GM23338 (cell line): ENCODE data around the gene OPRM1. TPM values are rescaled to one million over a fixed set of nuclear protein-coding genes. Genes with fewer than 3 reads are reported as not detected.

ENCODE experiments used
- ATAC-seq: fragments of 200-7000 bp; cut with Tn5 transposase; 3 replicates; pipeline ENCODE4 v1.9.1; 2020
- DNase-seq: peaks from one replicate; pipeline ENCODE4 v3.0.0-alpha.2; 2015; ENCODE audit warnings: low spot score
- H2AFZ ChIP-seq: fragments of 200-600 bp; sonication (generic); 2 replicates; pipeline ENCODE4 v1.8.0; 2016; ENCODE audit warnings: antibody characterized with exemption, mild to moderate bottlenecking, moderate library complexity
- H3F3A ChIP-seq: fragments of 200-600 bp; sonication (generic); replicated peaks from 2 replicates; pipeline ENCODE4 v1.8.0; 2017; ENCODE audit warnings: antibody characterized with exemption, mixed run types, low read depth
- H3K27ac ChIP-seq: fragments of 200-600 bp; sonication (generic); 2 replicates; pipeline ENCODE4 v1.6.1; 2016; ENCODE audit warnings: low read depth
- H3K27me3 ChIP-seq: fragments of 200-600 bp; sonication (generic); 2 replicates; pipeline ENCODE4 v1.8.0; 2016; ENCODE audit warnings: mild to moderate bottlenecking, mixed run types, moderate library complexity; ENCODE audit not compliant: insufficient read depth
- H3K36me3 ChIP-seq: fragments of 200-600 bp; sonication (generic); 2 replicates; pipeline ENCODE4 v1.8.0; 2016; ENCODE audit warnings: mild to moderate bottlenecking; ENCODE audit not compliant: insufficient read depth
- H3K4me1 ChIP-seq: fragments of 200-600 bp; sonication (generic); 2 replicates; pipeline ENCODE4 v1.8.0; 2016; ENCODE audit warnings: mild to moderate bottlenecking, moderate library complexity; ENCODE audit not compliant: insufficient read depth
- H3K4me2 ChIP-seq: fragments of 200-600 bp; sonication (generic); 2 replicates; pipeline ENCODE4 v1.7.1; 2017; ENCODE audit warnings: mixed run types
- H3K4me3 ChIP-seq: fragments of 200-600 bp; sonication (generic); 2 replicates; pipeline ENCODE4 v1.6.1; 2016; ENCODE audit warnings: mixed run types
- H3K79me2 ChIP-seq: fragments of 200-600 bp; sonication (generic); replicated peaks from 2 replicates; pipeline ENCODE4 v1.8.0; 2017; ENCODE audit warnings: mild to moderate bottlenecking; ENCODE audit not compliant: insufficient read depth
- H3K9me2 ChIP-seq: fragments of 200-600 bp; sonication (generic); 2 replicates; pipeline ENCODE4 v1.8.0; 2017; ENCODE audit not compliant: insufficient read depth
- H4K20me1 ChIP-seq: fragments of 200-600 bp; sonication (generic); replicated peaks from 2 replicates; pipeline ENCODE4 v1.8.0; 2017; ENCODE audit warnings: mild to moderate bottlenecking; ENCODE audit not compliant: insufficient read depth
- H3K27ac Mint-ChIP-seq: 2 replicates; pipeline ENCODE4 v1.8.0; 2020; ENCODE audit warnings: inconsistent platforms, mild to moderate bottlenecking, moderate library complexity, mixed read lengths
- H3K27me3 Mint-ChIP-seq: 3 replicates; pipeline ENCODE4 v1.8.0; 2022; ENCODE audit warnings: low read depth, mild to moderate bottlenecking, moderate library complexity, mixed read lengths, inconsistent platforms; ENCODE audit not compliant: insufficient read depth, poor library complexity
- H3K36me3 Mint-ChIP-seq: 3 replicates; pipeline ENCODE4 v1.8.0; 2021; ENCODE audit warnings: low read depth, mild to moderate bottlenecking, inconsistent platforms, moderate library complexity, mixed read lengths
- H3K4me1 Mint-ChIP-seq: 3 replicates; pipeline ENCODE4 v1.8.0; 2020; ENCODE audit warnings: mild to moderate bottlenecking, inconsistent platforms, mixed read lengths
- H3K4me3 Mint-ChIP-seq: 3 replicates; pipeline ENCODE4 v1.8.0; 2021; ENCODE audit warnings: moderate library complexity, mild to moderate bottlenecking, inconsistent platforms, mixed read lengths
- H3K9me3 Mint-ChIP-seq: 3 replicates; pipeline ENCODE4 v1.8.0; 2020; ENCODE audit warnings: moderate library complexity, mild to moderate bottlenecking, inconsistent platforms, mixed read lengths
- CREB1 ChIP-seq: fragments of 250-450 bp; sonication (Bioruptor Pico); IDR thresholded peaks from 2 replicates; pipeline ENCODE4 v1.5.0; 2020; ENCODE audit warnings: low read depth, mild to moderate bottlenecking, moderate library complexity
- ETS1 ChIP-seq: IDR thresholded peaks from 2 replicates; pipeline ENCODE4 v1.6.1; 2016; ENCODE audit warnings: antibody characterized with exemption
- EZH2 ChIP-seq: fragments of 200-600 bp; sonication (generic); IDR thresholded peaks from one replicate; pipeline ENCODE4 v1.8.0; 2017; ENCODE audit warnings: antibody characterized with exemption, mild to moderate bottlenecking, low read depth; ENCODE audit not compliant: unreplicated experiment
- JUNB ChIP-seq: IDR thresholded peaks from one replicate; pipeline ENCODE4 v1.6.1; 2016; ENCODE audit warnings: antibody characterized with exemption; ENCODE audit not compliant: unreplicated experiment
- NANOG ChIP-seq: IDR thresholded peaks from 2 replicates; pipeline ENCODE4 v1.6.1; 2016; ENCODE audit warnings: antibody characterized with exemption, borderline replicate concordance
- STAT1 ChIP-seq: IDR thresholded peaks from one replicate; pipeline ENCODE4 v1.6.1; 2016; ENCODE audit warnings: antibody characterized with exemption; ENCODE audit not compliant: unreplicated experiment
- ZNF114 ChIP-seq: fragments of 250-450 bp; sonication (Bioruptor Pico); IDR thresholded peaks from 2 replicates; pipeline ENCODE4 v1.5.0; 2020; ENCODE audit warnings: mild to moderate bottlenecking, moderate library complexity
- ZNF331 ChIP-seq: fragments of 250-450 bp; sonication (Bioruptor Pico); IDR thresholded peaks from 2 replicates; pipeline ENCODE4 v1.5.0; 2020; ENCODE audit warnings: low read depth, mild to moderate bottlenecking, moderate library complexity
- ZNF462 ChIP-seq: fragments of 250-450 bp; sonication (Bioruptor Pico); IDR thresholded peaks from 2 replicates; pipeline ENCODE4 v1.5.0; 2020; ENCODE audit warnings: mild to moderate bottlenecking, moderate library complexity
- polyA plus RNA-seq: library from polyadenylated mRNA; unstranded; fragments of >200 nt; fragmentation: Nextera tagmentation; extraction: Ambion mirVana; gene quantifications from 2 replicates; pipeline ENCODE4 v1.2.1, GENCODE V29; 2016
- total RNA-seq: library from RNA; depleted of rRNA; stranded (reverse); fragments of >200 nt; shearing (Covaris generic); gene quantifications from 2 replicates; pipeline ENCODE4 v1.2.3, GENCODE V29; 2014
- TF ChIP-seq, protein P1 (sequence below): IDR thresholded peaks from one replicate; pipeline ENCODE4 v1.6.1; 2018; ENCODE audit warnings: antibody characterized with exemption; ENCODE audit not compliant: unreplicated experiment

The OPRM1 gene
- total and polyA plus RNA-seq, 2 experiments from 2014 or later: 0.52 TPM; not detected in 1

- Histone ChIP-seq H3K9me2 (no peaks in the 10 kb centered on the region), H3K36me3 (no peaks in the 10 kb centered on the region), H3K4me3 (no peak overlapping the region), H3F3A (no peaks in the 10 kb centered on the region), H3K4me2 (no peak overlapping the region), H4K20me1 (no peaks in the 10 kb centered on the region), H3K27me3 (no peaks in the 10 kb centered on the region), H3K27ac (no peak overlapping the region), H3K4me1 (peaks cover 32% of the 10 kb centered on the region), H2AFZ (no peak overlapping the region), H3K79me2 (no peaks in the 10 kb centered on the region)
- DNase-seq (no peak), ATAC-seq (no peak)
- Mint-ChIP-seq H3K4me3 (no peak overlapping the region), H3K27ac (no peak overlapping the region), H3K4me1 (peaks cover 42% of the 10 kb centered on the region), H3K36me3 (no peaks in the 10 kb centered on the region), H3K27me3 (no peaks in the 10 kb centered on the region), H3K9me3 (no peaks in the 10 kb centered on the region)
- TF ChIP-seq ETS1 (no peak), ZNF331 (no peak), NANOG (no peak), ZNF462 (no peak), CREB1 (no peak), JUNB (no peak), ZNF114 (CRISPR knock-in tag) (no peak), STAT1 (no peak), EZH2 (no peak)
- TF ChIP-seq, protein P1, sequence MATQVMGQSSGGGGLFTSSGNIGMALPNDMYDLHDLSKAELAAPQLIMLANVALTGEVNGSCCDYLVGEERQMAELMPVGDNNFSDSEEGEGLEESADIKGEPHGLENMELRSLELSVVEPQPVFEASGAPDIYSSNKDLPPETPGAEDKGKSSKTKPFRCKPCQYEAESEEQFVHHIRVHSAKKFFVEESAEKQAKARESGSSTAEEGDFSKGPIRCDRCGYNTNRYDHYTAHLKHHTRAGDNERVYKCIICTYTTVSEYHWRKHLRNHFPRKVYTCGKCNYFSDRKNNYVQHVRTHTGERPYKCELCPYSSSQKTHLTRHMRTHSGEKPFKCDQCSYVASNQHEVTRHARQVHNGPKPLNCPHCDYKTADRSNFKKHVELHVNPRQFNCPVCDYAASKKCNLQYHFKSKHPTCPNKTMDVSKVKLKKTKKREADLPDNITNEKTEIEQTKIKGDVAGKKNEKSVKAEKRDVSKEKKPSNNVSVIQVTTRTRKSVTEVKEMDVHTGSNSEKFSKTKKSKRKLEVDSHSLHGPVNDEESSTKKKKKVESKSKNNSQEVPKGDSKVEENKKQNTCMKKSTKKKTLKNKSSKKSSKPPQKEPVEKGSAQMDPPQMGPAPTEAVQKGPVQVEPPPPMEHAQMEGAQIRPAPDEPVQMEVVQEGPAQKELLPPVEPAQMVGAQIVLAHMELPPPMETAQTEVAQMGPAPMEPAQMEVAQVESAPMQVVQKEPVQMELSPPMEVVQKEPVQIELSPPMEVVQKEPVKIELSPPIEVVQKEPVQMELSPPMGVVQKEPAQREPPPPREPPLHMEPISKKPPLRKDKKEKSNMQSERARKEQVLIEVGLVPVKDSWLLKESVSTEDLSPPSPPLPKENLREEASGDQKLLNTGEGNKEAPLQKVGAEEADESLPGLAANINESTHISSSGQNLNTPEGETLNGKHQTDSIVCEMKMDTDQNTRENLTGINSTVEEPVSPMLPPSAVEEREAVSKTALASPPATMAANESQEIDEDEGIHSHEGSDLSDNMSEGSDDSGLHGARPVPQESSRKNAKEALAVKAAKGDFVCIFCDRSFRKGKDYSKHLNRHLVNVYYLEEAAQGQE: no peak
Measured at GRCh38 chr6:154249499-154250298, 210.7 kb downstream of the OPRM1 start.
